IMR-90 (cell line): ENCODE measurements around the gene ALKBH6. TPM values are rescaled to one million over a fixed set of nuclear protein-coding genes. Genes with fewer than 3 reads are reported as not detected.
A peak's percentile ranks its signal among the peaks of the same experiment; 100 is the strongest.

Source experiments
- ATAC-seq: fragments of 200-7000 bp; cut with Tn5 transposase; 2 replicates; pipeline ENCODE4 v1.9.1; 2020; ENCODE audit warnings: low read depth, mild to moderate bottlenecking, moderate library complexity
- BruUV-seq: library from RNA; stranded (reverse); fragments of 400-500 nt; replicated peaks from 2 replicates; lab custom pipeline; 2021; lab: Mats Ljungman, UMichigan
- CTCF ChIA-PET: fragments of 300-600 bp; formaldehyde crosslinking; extraction: SDS; loops from one replicate; lab custom pipeline; 2021; ENCODE audit warnings: antibody characterized with exemption; lab: Yijun Ruan, JAX
- POLR2A ChIA-PET: fragments of 300-600 bp; sonication (Branson Sonifier 250); formaldehyde crosslinking; loops from one replicate; lab custom pipeline; 2022; ENCODE audit warnings: antibody characterized with exemption; ENCODE audit not compliant: unreplicated experiment; lab: Charles Lee
- DNase-seq: peaks from one replicate; pipeline ENCODE4 v3.0.0; 2013
- H2AFZ ChIP-seq: replicated peaks from 2 replicates; pipeline ENCODE3; 2013; ENCODE audit warnings: low read length, mild to moderate bottlenecking; ENCODE audit not compliant: poor library complexity
- H2AK5ac ChIP-seq: 2 replicates; pipeline ENCODE4 v1.6.1; 2013; ENCODE audit warnings: low read depth, low read length, inconsistent platforms
- H2AK9ac ChIP-seq: replicated peaks from 2 replicates; pipeline ENCODE3; 2013; ENCODE audit warnings: mild to moderate bottlenecking, low read depth, low read length, moderate library complexity; ENCODE audit not compliant: poor library complexity
- H2BK120ac ChIP-seq: 2 replicates; pipeline ENCODE4 v1.6.1; 2013; ENCODE audit warnings: low read depth, low read length, inconsistent platforms
- H2BK15ac ChIP-seq: 3 replicates; pipeline ENCODE4 v1.6.1; 2013; ENCODE audit warnings: low read depth, low read length, inconsistent platforms
- H2BK20ac ChIP-seq: 2 replicates; pipeline ENCODE4 v1.6.1; 2013; ENCODE audit warnings: low read depth, mild to moderate bottlenecking, inconsistent platforms, low read length, moderate library complexity
- H2BK5ac ChIP-seq: 2 replicates; pipeline ENCODE4 v1.6.1; 2013; ENCODE audit warnings: mild to moderate bottlenecking, low read depth, low read length, inconsistent platforms; ENCODE audit not compliant: poor library complexity, severe bottlenecking
- H3K14ac ChIP-seq: replicated peaks from 2 replicates; pipeline ENCODE4 v1.6.1; 2013; ENCODE audit warnings: low read depth, low read length, inconsistent platforms
- H3K18ac ChIP-seq: 2 replicates; pipeline ENCODE4 v1.6.1; 2013; ENCODE audit warnings: low read depth, low read length, control low read depth
- H3K23ac ChIP-seq: 2 replicates; pipeline ENCODE4 v1.6.1; 2013; ENCODE audit warnings: low read depth, low read length, inconsistent platforms
- H3K27ac ChIP-seq: 2 replicates; pipeline ENCODE4 v1.5.1; 2013; ENCODE audit warnings: mild to moderate bottlenecking, control low read depth, low read length; ENCODE audit not compliant: insufficient read depth
- H3K27me3 ChIP-seq: 2 replicates; pipeline ENCODE4 v1.6.1; 2013; ENCODE audit warnings: low read length; ENCODE audit not compliant: control insufficient read depth, insufficient read depth
- H3K36me3 ChIP-seq: 2 replicates; pipeline ENCODE4 v1.6.1; 2013; ENCODE audit warnings: low read length, mixed read lengths; ENCODE audit not compliant: control insufficient read depth, insufficient read depth
- H3K4ac ChIP-seq: 2 replicates; pipeline ENCODE4 v1.6.1; 2013; ENCODE audit warnings: low read depth, low read length, inconsistent platforms
- H3K4me1 ChIP-seq: 2 replicates; pipeline ENCODE4 v1.6.1; 2013; ENCODE audit warnings: low read length, mixed read lengths; ENCODE audit not compliant: control insufficient read depth, insufficient read depth
- H3K4me2 ChIP-seq: 2 replicates; pipeline ENCODE4 v1.6.1; 2013; ENCODE audit warnings: low read depth, mild to moderate bottlenecking, control low read depth, low read length, moderate library complexity
- H3K4me3 ChIP-seq: 2 replicates; pipeline ENCODE4 v1.5.1; 2013; ENCODE audit warnings: low read depth, mild to moderate bottlenecking, control low read depth, low read length, moderate library complexity; ENCODE audit not compliant: insufficient read depth
- H3K56ac ChIP-seq: 2 replicates; pipeline ENCODE4 v1.6.1; 2013; ENCODE audit warnings: low read length, inconsistent platforms; ENCODE audit not compliant: insufficient read depth; ENCODE audit errors: extremely low read depth
- H3K79me1 ChIP-seq, 2 experiments: 2 replicates each; pipeline ENCODE4 v1.6.1; 2013; ENCODE audit warnings: low read length in 2 of 2, inconsistent platforms in 1 of 2, low read depth in 1 of 2
- H3K9ac ChIP-seq: 2 replicates; pipeline ENCODE4 v1.6.1; 2013; ENCODE audit warnings: low read depth, low read length, control low read depth
- H3K9me1 ChIP-seq: 2 replicates; pipeline ENCODE4 v1.6.1; 2013; ENCODE audit warnings: low read length, inconsistent platforms; ENCODE audit not compliant: insufficient read depth
- H3K9me3 ChIP-seq: 2 replicates; pipeline ENCODE4 v1.6.1; 2013; ENCODE audit warnings: low read length; ENCODE audit not compliant: control insufficient read depth, insufficient read depth
- H4K20me1 ChIP-seq: 2 replicates; pipeline ENCODE4 v1.6.1; 2013; ENCODE audit warnings: low read length, inconsistent platforms; ENCODE audit not compliant: insufficient read depth
- H4K5ac ChIP-seq: 2 replicates; pipeline ENCODE4 v1.6.1; 2013; ENCODE audit warnings: mild to moderate bottlenecking, low read depth, low read length, control low read depth
- H4K8ac ChIP-seq, 2 experiments: 2 replicates each; pipeline ENCODE4 v1.6.1; 2013; ENCODE audit warnings: low read depth in 2 of 2, low read length in 2 of 2, control low read depth in 1 of 2, inconsistent platforms in 1 of 2
- H4K91ac ChIP-seq: 2 replicates; pipeline ENCODE4 v1.6.1; 2013; ENCODE audit warnings: low read depth, low read length, inconsistent platforms; ENCODE audit not compliant: insufficient read depth
- POLR2A ChIP-seq: IDR thresholded peaks from 2 replicates; pipeline ENCODE4 v1.6.1; 2012; ENCODE audit warnings: mild to moderate bottlenecking, low read depth, low read length
- WGBS, 2 experiments: methylation state at CpG; one replicate each; pipeline versions ENCODE4 v1.1.5 to v1.1.7; 2013; ENCODE audit warnings: missing lambda C conversion rate in 2 of 2; ENCODE audit not compliant: insufficient read length in 1 of 2; ENCODE audit errors: extremely low coverage in 2 of 2; 5-methylcytosine and 5-hydroxymethylcytosine counted together
- dilution Hi-C: fragments of 300-500 bp; cut with HindIII; formaldehyde crosslinking; loops from one replicate; pipeline ENCODE4 v1.14.3; 2018; ENCODE audit warnings: low sequenced_read_pairs; ENCODE audit not compliant: unreplicated experiment
- in situ Hi-C: fragments of 300-500 bp; cut with MboI; formaldehyde crosslinking; loops from 3 replicates; pipeline ENCODE4 v1.14.3; 2019; ENCODE audit warnings: low sequenced_read_pairs, inconsistent platforms, mixed read lengths
- intact Hi-C: fragments of 100-400 bp; cut with micrococcal nuclease; formaldehyde crosslinking; loops from 2 replicates; pipeline ENCODE4 v1.10.0; 2022
- polyA plus RNA-seq, 3 experiments: library from polyadenylated mRNA; depleted of rRNA; stranded (reverse); fragments of >200 nt; gene quantifications; 2 replicates each; pipeline ENCODE4 v1.2.3, GENCODE V29; 2012; ENCODE audit warnings: low replicate concordance in 1 of 3
- total RNA-seq: library from RNA; depleted of rRNA; stranded (reverse); fragments of >200 nt; gene quantifications from 2 replicates; pipeline ENCODE4 v1.2.3, GENCODE V29; 2012
- TF ChIP-seq, protein P1 (sequence below): fragments of 150-350 bp; IDR thresholded peaks from 2 replicates; pipeline ENCODE4 v1.6.1; 2017; ENCODE audit warnings: mild to moderate bottlenecking, antibody characterized with exemption, low read length, low read depth

ALKBH6 gene
- total and polyA plus RNA-seq, 2 of the 4 experiments (the other 2 are of a cell fraction): 12.9 to 38.7 TPM

DNA sequence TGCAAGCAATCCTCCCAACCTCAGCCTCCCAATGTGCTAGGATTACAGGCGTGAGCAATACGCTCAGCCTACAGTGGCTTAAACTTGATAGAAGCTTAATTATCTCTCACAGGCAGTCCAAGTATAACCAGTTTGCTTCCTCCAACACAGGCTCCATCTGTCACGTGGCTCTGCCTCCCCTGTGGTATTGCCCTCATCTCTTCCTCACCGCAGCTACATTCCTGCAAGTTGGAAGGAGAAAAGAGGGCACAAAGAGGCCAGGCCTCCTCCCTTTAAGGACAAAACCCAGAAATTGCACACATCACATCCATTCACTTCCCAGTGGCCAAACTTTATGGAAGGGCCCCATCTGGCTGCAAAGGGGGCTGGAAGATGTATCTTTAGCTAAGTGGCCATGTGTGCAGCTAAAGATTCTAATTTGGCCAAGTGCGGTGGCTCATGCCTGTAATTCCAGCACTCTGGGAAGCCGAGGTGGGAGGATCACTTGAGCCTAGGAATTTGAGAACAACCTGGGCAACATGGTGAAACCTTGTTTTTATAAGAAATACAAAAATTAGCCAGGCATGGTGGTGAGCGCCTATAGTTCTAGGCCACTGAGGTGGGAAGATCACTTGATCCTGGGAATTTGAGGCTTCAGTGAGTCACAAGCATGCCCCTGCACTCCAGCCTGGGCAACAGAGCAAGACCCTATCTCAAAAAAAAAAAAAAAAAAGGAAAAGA, 22.1 kb downstream of the ALKBH6 start:
- BruUV-seq: no TSS peak
- no peak overlapping the region for H2BK120ac ChIP-seq
- no peak for TF ChIP-seq POLR2A
- TF ChIP-seq, protein P1, sequence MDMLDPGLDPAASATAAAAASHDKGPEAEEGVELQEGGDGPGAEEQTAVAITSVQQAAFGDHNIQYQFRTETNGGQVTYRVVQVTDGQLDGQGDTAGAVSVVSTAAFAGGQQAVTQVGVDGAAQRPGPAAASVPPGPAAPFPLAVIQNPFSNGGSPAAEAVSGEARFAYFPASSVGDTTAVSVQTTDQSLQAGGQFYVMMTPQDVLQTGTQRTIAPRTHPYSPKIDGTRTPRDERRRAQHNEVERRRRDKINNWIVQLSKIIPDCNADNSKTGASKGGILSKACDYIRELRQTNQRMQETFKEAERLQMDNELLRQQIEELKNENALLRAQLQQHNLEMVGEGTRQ: peak; percentile 22; the same call in 1 of the 2 replicates
- H3K9me1 ChIP-seq: no peaks in the 10 kb centered on the region; the same call in 1 of the 2 replicates
- dilution Hi-C loops: no loop called here
- no peak overlapping the region for H3K23ac ChIP-seq
- H4K91ac ChIP-seq: no peak overlapping the region
- H2BK20ac ChIP-seq: no peak overlapping the region
- POLR2A ChIA-PET: no interaction called here
- no peak overlapping the region for H3K56ac ChIP-seq
- H3K4me3 ChIP-seq: no peak overlapping the region
- no peak overlapping the region for H4K5ac ChIP-seq
- H3K9ac ChIP-seq: no peak overlapping the region
- no peak overlapping the region for H2BK15ac ChIP-seq
- H3K27ac ChIP-seq: no peak overlapping the region
- no peak overlapping the region for H2BK5ac ChIP-seq
- H3K4ac ChIP-seq: no peak overlapping the region
- H3K36me3 ChIP-seq: no peaks in the 10 kb centered on the region
- H2AK5ac ChIP-seq: no peak overlapping the region
- H4K20me1 ChIP-seq: 0 out of 2 replicates have a peak, but pooled peaks cover 4% of the 10 kb centered on the region
- 85% methylated on average over 5 of the region's 7 CpGs; no CpG with 5 or more reads in 1 of the 2 experiments for WGBS, 2 experiments
- no peak overlapping the region for H3K14ac ChIP-seq
- ATAC-seq (no peak), DNase-seq (no peak)
- peaks cover 5% of the 10 kb centered on the region for H3K9me3 ChIP-seq
- intact Hi-C loops: no loop called here
- CTCF ChIA-PET: no interaction called here
- H3K27me3 ChIP-seq: peaks cover 5% of the 10 kb centered on the region; the same call in 1 of the 2 replicates
- H2AFZ ChIP-seq: no peak overlapping the region
- no peak overlapping the region for H3K4me2 ChIP-seq
- in situ Hi-C loops: no loop called here
- H3K4me1 ChIP-seq: no peaks in the 10 kb centered on the region
- no peak overlapping the region for H4K8ac ChIP-seq
- peaks cover 13 to 20% of the 10 kb centered on the region in 2 experiments; a peak in 3 of 4 replicates for H3K79me1 ChIP-seq
- no peak overlapping the region for H2AK9ac ChIP-seq
- H3K18ac ChIP-seq: no peak overlapping the region
